ENCODE data around the gene FNDC1. TPM values are rescaled to one million over a fixed set of nuclear protein-coding genes. Genes with fewer than 3 reads are reported as not detected.

FNDC1 gene
- total RNA-seq, 1 experiment from 2014 or later, result 0.17 TPM

DNA sequence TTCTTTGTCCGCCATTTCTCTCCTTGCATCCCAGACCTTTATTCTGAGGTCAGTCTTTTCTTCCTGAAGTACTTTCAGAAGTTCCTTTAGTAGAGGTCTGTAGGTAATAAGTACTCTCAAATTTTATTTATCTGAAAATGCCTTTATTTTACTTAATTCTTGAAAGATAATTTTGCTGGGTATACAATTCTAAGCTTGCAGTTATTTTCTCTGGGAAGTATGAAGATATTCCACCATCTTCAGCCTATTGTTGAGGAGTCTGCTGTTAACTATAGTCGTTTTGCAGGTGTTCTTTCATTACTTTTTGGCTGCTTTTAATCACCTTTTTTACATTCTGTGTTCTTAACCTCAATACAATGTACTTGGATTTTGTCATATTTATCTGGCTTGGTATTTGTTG, 13.5 kb upstream of the FNDC1 start:
- H3K4me3 Mint-ChIP-seq (ENCODE audit: low read depth, unreplicated experiment), result no peak overlapping the region
- intact Hi-C loops (cut with micrococcal nuclease; ENCODE audit: unreplicated experiment), result no loop called here
- TF ChIP-seq, protein P1, sequence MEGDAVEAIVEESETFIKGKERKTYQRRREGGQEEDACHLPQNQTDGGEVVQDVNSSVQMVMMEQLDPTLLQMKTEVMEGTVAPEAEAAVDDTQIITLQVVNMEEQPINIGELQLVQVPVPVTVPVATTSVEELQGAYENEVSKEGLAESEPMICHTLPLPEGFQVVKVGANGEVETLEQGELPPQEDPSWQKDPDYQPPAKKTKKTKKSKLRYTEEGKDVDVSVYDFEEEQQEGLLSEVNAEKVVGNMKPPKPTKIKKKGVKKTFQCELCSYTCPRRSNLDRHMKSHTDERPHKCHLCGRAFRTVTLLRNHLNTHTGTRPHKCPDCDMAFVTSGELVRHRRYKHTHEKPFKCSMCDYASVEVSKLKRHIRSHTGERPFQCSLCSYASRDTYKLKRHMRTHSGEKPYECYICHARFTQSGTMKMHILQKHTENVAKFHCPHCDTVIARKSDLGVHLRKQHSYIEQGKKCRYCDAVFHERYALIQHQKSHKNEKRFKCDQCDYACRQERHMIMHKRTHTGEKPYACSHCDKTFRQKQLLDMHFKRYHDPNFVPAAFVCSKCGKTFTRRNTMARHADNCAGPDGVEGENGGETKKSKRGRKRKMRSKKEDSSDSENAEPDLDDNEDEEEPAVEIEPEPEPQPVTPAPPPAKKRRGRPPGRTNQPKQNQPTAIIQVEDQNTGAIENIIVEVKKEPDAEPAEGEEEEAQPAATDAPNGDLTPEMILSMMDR (IDR thresholded peaks at IDR 0.05; ENCODE audit: unreplicated experiment), result no peak
- H3K36me3 Mint-ChIP-seq (ENCODE audit: insufficient read depth, unreplicated experiment), result no peaks in the 10 kb centered on the region
- H3K9me3 Mint-ChIP-seq (ENCODE audit: low read depth, unreplicated experiment), result no peaks in the 10 kb centered on the region
- BruUV-seq (replicated peaks), result no TSS peak
- no peak for DNase-seq
- H3K27me3 Mint-ChIP-seq (ENCODE audit: unreplicated experiment), result peaks cover 51% of the 10 kb centered on the region
- CTCF ChIA-PET, result no interaction called here
- H3K27ac Mint-ChIP-seq (ENCODE audit: unreplicated experiment), result no peak overlapping the region
- no peaks in the 10 kb centered on the region for H3K4me1 Mint-ChIP-seq (ENCODE audit: low read depth, unreplicated experiment)

DNA sequence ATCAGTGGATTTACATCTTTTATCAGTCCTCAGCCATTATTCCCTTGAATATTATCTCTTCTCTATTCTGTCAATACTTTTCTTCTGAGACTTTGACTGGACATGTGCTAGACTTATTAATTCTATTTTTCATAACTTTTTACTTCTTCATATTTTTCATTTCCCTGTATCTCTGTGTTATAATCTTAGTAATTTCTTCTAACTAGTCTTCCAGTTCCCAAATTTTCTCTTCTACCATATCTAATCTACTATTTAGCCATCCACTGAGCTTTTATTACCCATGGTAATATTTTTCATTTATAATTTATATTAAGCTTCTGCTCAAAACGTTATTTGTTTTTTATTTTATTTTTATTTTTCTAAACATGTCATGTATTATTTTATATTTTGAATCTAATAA, 13.1 kb upstream of the FNDC1 start:
- intact Hi-C loops (cut with micrococcal nuclease; ENCODE audit: unreplicated experiment), result no loop called here
- no TSS peak for BruUV-seq (replicated peaks)
- Mint-ChIP-seq H3K4me1 (ENCODE audit: low read depth, unreplicated experiment) (no peaks in the 10 kb centered on the region), H3K36me3 (ENCODE audit: insufficient read depth, unreplicated experiment) (no peaks in the 10 kb centered on the region), H3K27me3 (ENCODE audit: unreplicated experiment) (peaks cover 51% of the 10 kb centered on the region), H3K9me3 (ENCODE audit: low read depth, unreplicated experiment) (no peaks in the 10 kb centered on the region), H3K27ac (ENCODE audit: unreplicated experiment) (no peak overlapping the region), H3K4me3 (ENCODE audit: low read depth, unreplicated experiment) (no peak overlapping the region)
- no peak for DNase-seq
- TF ChIP-seq, protein P1 (IDR thresholded peaks at IDR 0.05; ENCODE audit: unreplicated experiment), result no peak
- CTCF ChIA-PET, result no interaction called here

DNA sequence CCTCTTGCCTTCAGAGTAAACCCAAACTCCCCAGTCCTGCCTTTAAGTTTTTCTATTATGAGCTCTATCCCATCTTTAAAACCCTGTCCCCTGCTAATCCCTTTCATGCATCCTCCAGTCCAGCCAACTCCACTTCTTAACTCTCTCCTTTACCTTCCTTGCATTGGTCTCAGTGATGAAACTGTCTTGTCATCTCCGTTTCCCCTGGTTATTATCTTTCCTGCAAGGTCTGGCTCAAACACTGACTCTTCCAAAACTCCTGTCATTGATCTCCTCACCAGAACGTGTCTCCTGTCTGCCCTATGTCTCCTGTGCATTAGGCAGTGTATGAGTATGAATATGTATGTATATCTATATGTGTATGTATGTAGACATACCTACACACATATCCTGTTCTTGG, 11.8 kb upstream of the FNDC1 start:
- no peak overlapping the region for H3K4me3 Mint-ChIP-seq (ENCODE audit: low read depth, unreplicated experiment)
- no peak overlapping the region for H3K27ac Mint-ChIP-seq (ENCODE audit: unreplicated experiment)
- H3K27me3 Mint-ChIP-seq (ENCODE audit: unreplicated experiment), result peaks cover 56% of the 10 kb centered on the region
- H3K36me3 Mint-ChIP-seq (ENCODE audit: insufficient read depth, unreplicated experiment), result no peaks in the 10 kb centered on the region
- CTCF ChIA-PET, result no interaction called here
- no peaks in the 10 kb centered on the region for H3K4me1 Mint-ChIP-seq (ENCODE audit: low read depth, unreplicated experiment)
- BruUV-seq (replicated peaks), result no TSS peak
- intact Hi-C loops (cut with micrococcal nuclease; ENCODE audit: unreplicated experiment), result no loop called here
- TF ChIP-seq, protein P1 (IDR thresholded peaks at IDR 0.05; ENCODE audit: unreplicated experiment), result no peak
- H3K9me3 Mint-ChIP-seq (ENCODE audit: low read depth, unreplicated experiment), result no peaks in the 10 kb centered on the region
- DNase-seq, result no peak

DNA sequence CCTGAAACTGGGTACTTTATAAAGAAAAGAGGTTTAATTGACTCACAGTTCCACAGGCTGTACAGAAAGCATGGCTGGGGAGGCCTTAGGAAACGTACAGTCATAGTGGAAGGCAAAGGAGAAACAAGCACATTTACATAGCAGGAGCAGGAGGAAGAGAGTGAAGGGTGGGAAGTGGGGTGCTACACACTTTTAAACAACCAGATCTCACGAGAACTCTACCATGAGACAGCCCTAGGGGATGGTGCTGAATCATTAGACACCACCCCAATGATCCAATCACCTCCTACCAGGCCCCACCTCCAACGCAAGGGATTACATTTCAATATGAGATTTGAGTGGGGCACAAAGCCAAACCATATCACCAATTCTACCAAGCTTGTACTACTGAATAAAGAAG, 7.4 kb upstream of the FNDC1 start:
- H3K27ac Mint-ChIP-seq (ENCODE audit: unreplicated experiment), result no peak overlapping the region
- intact Hi-C loops (cut with micrococcal nuclease; ENCODE audit: unreplicated experiment), result no loop called here
- TF ChIP-seq, protein P1 (IDR thresholded peaks at IDR 0.05; ENCODE audit: unreplicated experiment), result no peak
- H3K4me3 Mint-ChIP-seq (ENCODE audit: low read depth, unreplicated experiment), result no peak overlapping the region
- no peaks in the 10 kb centered on the region for H3K4me1 Mint-ChIP-seq (ENCODE audit: low read depth, unreplicated experiment)
- H3K36me3 Mint-ChIP-seq (ENCODE audit: insufficient read depth, unreplicated experiment), result no peaks in the 10 kb centered on the region
- no peak for DNase-seq
- no peaks in the 10 kb centered on the region for H3K9me3 Mint-ChIP-seq (ENCODE audit: low read depth, unreplicated experiment)
- BruUV-seq (replicated peaks), result no TSS peak
- CTCF ChIA-PET, result interaction anchor here (0.6 kb wide), 1 partner anchor 35 kb away, joined by 5 read pairs; no protein-coding TSS in a partner anchor
- H3K27me3 Mint-ChIP-seq (ENCODE audit: unreplicated experiment), result peaks cover 81% of the 10 kb centered on the region
